Nephron progenitor cell (in vitro differentiated cells): Measurements from ENCODE around the gene GAS7.
A peak's percentile ranks its signal among the peaks of the same experiment; 100 is the strongest.

Source experiments
- DNase-seq: peaks from one replicate; pipeline ENCODE4 v3.0.0; 2021
- H3K27ac Mint-ChIP-seq: 2 replicates; pipeline ENCODE4 v1.8.0; 2021; ENCODE audit warnings: mild to moderate bottlenecking, moderate library complexity, mixed read lengths
- H3K27me3 Mint-ChIP-seq: 2 replicates; pipeline ENCODE4 v1.8.0; 2021; ENCODE audit warnings: mild to moderate bottlenecking, low read depth, mixed read lengths; ENCODE audit not compliant: poor library complexity
- H3K36me3 Mint-ChIP-seq: 2 replicates; pipeline ENCODE4 v1.8.0; 2021; ENCODE audit warnings: low read depth, mixed read lengths
- H3K4me1 Mint-ChIP-seq: 2 replicates; pipeline ENCODE4 v1.8.0; 2021; ENCODE audit warnings: mixed read lengths
- H3K4me3 Mint-ChIP-seq: 2 replicates; pipeline ENCODE4 v1.8.0; 2021; ENCODE audit warnings: mild to moderate bottlenecking, moderate library complexity, mixed read lengths
- H3K9me3 Mint-ChIP-seq: 2 replicates; pipeline ENCODE4 v1.8.0; 2021; ENCODE audit warnings: mild to moderate bottlenecking, moderate library complexity, mixed read lengths
- TF ChIP-seq, protein P1 (sequence below): fragments of 200-600 bp; sonication (generic); IDR thresholded peaks from 2 replicates; pipeline ENCODE4 v1.5.0; 2021; ENCODE audit warnings: antibody characterized with exemption

Gene GAS7

GRCh38 chr17:9917131-9917530 lies 281.3 kb downstream of the GAS7 start:
- peaks cover 4% of the 10 kb centered on the region for H3K27me3 Mint-ChIP-seq
- H3K4me3 Mint-ChIP-seq: no peak overlapping the region
- H3K36me3 Mint-ChIP-seq: no peaks in the 10 kb centered on the region
- peaks cover 20% of the 10 kb centered on the region for H3K4me1 Mint-ChIP-seq
- no peak for DNase-seq
- TF ChIP-seq, protein P1, sequence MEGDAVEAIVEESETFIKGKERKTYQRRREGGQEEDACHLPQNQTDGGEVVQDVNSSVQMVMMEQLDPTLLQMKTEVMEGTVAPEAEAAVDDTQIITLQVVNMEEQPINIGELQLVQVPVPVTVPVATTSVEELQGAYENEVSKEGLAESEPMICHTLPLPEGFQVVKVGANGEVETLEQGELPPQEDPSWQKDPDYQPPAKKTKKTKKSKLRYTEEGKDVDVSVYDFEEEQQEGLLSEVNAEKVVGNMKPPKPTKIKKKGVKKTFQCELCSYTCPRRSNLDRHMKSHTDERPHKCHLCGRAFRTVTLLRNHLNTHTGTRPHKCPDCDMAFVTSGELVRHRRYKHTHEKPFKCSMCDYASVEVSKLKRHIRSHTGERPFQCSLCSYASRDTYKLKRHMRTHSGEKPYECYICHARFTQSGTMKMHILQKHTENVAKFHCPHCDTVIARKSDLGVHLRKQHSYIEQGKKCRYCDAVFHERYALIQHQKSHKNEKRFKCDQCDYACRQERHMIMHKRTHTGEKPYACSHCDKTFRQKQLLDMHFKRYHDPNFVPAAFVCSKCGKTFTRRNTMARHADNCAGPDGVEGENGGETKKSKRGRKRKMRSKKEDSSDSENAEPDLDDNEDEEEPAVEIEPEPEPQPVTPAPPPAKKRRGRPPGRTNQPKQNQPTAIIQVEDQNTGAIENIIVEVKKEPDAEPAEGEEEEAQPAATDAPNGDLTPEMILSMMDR: no peak
- no peak overlapping the region for H3K27ac Mint-ChIP-seq
- H3K9me3 Mint-ChIP-seq: peaks cover 3% of the 10 kb centered on the region

GRCh38 chr17:9916108-9916507 lies 282.3 kb downstream of the GAS7 start:
- Mint-ChIP-seq H3K27ac (no peak overlapping the region), H3K4me3 (no peak overlapping the region), H3K36me3 (no peaks in the 10 kb centered on the region), H3K4me1 (peaks cover 30% of the 10 kb centered on the region), H3K27me3 (peaks cover 4% of the 10 kb centered on the region), H3K9me3 (no peaks in the 10 kb centered on the region)
- DNase-seq: no peak
- TF ChIP-seq, protein P1: no peak

DNA sequence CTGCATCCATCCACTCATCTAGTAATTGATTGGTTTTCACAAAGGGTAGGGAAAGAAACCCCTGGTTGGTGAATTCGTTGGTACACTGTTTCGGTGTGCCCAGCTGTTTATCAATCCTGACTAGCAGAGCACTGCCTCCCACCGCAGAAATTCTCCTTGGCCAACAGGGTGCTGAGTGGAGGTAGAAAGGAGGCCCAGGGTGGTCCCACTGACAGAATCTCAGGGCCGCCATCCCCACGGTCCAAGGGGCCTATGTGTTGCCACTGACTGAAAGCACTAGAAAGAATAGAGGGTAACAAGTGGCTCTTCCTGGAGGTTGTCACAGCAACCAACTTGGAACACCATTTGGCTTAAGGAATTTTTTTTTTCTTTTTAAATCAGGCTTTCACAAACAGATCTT lies 284.9 kb downstream of the GAS7 start:
- Mint-ChIP-seq H3K4me1 (peaks cover 40% of the 10 kb centered on the region), H3K4me3 (no peak overlapping the region), H3K27me3 (peaks cover 7% of the 10 kb centered on the region), H3K27ac (no peak overlapping the region), H3K36me3 (no peaks in the 10 kb centered on the region), H3K9me3 (no peaks in the 10 kb centered on the region)
- TF ChIP-seq, protein P1: no peak
- no peak for DNase-seq

DNA sequence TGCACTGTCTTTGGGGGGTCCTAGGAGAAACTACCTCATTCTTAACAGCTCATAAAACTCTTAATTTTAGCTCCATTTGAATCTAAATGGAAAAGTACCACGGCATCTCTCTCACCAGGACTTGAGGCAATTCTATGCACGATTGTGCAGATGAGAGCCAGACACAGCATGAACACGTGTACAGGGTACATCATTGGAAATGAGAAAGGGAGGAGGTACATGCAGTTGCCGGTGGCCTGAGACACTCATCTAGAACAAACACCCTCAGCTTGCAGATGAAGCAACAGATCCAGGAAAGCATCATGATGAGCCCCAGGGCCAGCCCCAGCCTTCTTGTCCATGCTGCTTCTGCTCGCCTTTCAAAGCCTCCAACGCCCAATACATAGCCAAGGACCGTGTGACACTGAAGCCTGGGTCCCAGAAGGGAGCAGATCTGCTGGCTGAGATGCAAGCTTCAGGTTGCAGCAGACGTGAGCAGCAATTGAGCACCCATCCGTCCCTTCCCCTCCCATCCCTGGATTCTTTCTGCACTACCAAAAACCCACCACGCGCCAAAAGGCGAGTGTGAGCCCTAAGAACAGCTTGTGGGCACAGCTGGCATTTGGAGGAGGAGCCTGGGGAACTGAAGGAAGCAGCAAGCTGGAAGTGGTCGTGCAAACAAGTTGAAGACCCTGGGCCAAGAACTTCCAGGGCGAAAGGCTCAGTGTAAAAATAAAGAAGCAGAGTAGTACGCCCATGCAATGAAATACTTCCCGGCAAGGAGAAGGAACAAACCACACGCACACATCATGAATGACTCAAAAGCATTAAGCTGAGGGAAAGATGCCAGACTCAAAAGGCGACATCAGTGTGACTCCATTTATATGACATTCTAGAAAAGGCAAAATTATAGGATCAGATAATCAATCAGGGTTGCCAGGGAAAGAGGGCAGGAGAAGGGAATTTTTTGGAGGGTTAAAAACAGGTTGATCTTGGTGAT lies 286.0 kb downstream of the GAS7 start:
- Mint-ChIP-seq H3K27ac (no peak overlapping the region), H3K9me3 (no peaks in the 10 kb centered on the region), H3K36me3 (no peaks in the 10 kb centered on the region), H3K4me1 (peaks cover 50% of the 10 kb centered on the region), H3K27me3 (peaks cover 7% of the 10 kb centered on the region), H3K4me3 (no peak overlapping the region)
- TF ChIP-seq, protein P1: no peak
- DNase-seq: no peak

GRCh38 chr17:9911089-9911488 lies 287.3 kb downstream of the GAS7 start:
- no peak overlapping the region for H3K4me3 Mint-ChIP-seq
- peak overlapping the region; percentile 43 for H3K27ac Mint-ChIP-seq
- DNase-seq: no peak
- peaks cover 61% of the 10 kb centered on the region for H3K4me1 Mint-ChIP-seq
- no peaks in the 10 kb centered on the region for H3K36me3 Mint-ChIP-seq
- TF ChIP-seq, protein P1: no peak
- peaks cover 7% of the 10 kb centered on the region for H3K27me3 Mint-ChIP-seq
- no peaks in the 10 kb centered on the region for H3K9me3 Mint-ChIP-seq

- no peak overlapping the region for H3K4me3 Mint-ChIP-seq
- no peak for DNase-seq
- peaks cover 72% of the 10 kb centered on the region for H3K4me1 Mint-ChIP-seq
- no peaks in the 10 kb centered on the region for H3K9me3 Mint-ChIP-seq
- H3K27me3 Mint-ChIP-seq: peaks cover 3% of the 10 kb centered on the region
- TF ChIP-seq, protein P1: no peak
- peak overlapping the region; percentile 96 for H3K27ac Mint-ChIP-seq
- no peaks in the 10 kb centered on the region for H3K36me3 Mint-ChIP-seq
These were observed 289.8 kb downstream of the GAS7 start for GRCh38 chr17:9908649-9909042.
